ENCODE measurements around the gene ZNF516.

Gene ZNF516

GRCh38 chr18:76392349-76392748, 102.7 kb downstream of the ZNF516 start:
- no peak for DNase-seq

- DNase-seq, result no peak
Measured at GRCh38 chr18:76391746-76392145, 103.3 kb downstream of the ZNF516 start.

- DNase-seq, result no peak
Measured at GRCh38 chr18:76391038-76391437, 104.0 kb downstream of the ZNF516 start.

- no peak for DNase-seq
Measured at GRCh38 chr18:76390452-76391035, 104.5 kb downstream of the ZNF516 start.

- DNase-seq, result no peak
Measured at GRCh38 chr18:76389716-76390115, 105.3 kb downstream of the ZNF516 start.

GRCh38 chr18:76388891-76389423, 106.1 kb downstream of the ZNF516 start:
- DNase-seq, result no peak

- no peak for DNase-seq
Measured at GRCh38 chr18:76388261-76388660, 106.8 kb downstream of the ZNF516 start.

- no peak for DNase-seq
Measured at GRCh38 chr18:76387608-76388007, 107.4 kb downstream of the ZNF516 start.

GRCh38 chr18:76386886-76387285, 108.2 kb downstream of the ZNF516 start:
- no peak for DNase-seq

- no peak for DNase-seq
Measured at GRCh38 chr18:76386071-76386470, 109.0 kb downstream of the ZNF516 start.

GRCh38 chr18:76385681-76385975, 109.4 kb downstream of the ZNF516 start:
- DNase-seq, result no peak

- DNase-seq, result no peak
Measured at GRCh38 chr18:76384861-76385680, 110.0 kb downstream of the ZNF516 start.

GRCh38 chr18:76384114-76384790, 110.8 kb downstream of the ZNF516 start:
- no peak for DNase-seq

GRCh38 chr18:76383636-76384035, 111.4 kb downstream of the ZNF516 start:
- DNase-seq, result no peak

GRCh38 chr18:76382275-76382674, 112.8 kb downstream of the ZNF516 start:
- DNase-seq, result no peak

- peak in 1 of 2 experiments; percentile 13 for DNase-seq
Measured at GRCh38 chr18:76380791-76381405, 114.1 kb downstream of the ZNF516 start.

GRCh38 chr18:76380127-76380729, 114.8 kb downstream of the ZNF516 start:
- DNase-seq, result no peak

GRCh38 chr18:76379226-76380126, 115.6 kb downstream of the ZNF516 start:
- DNase-seq, result no peak

- DNase-seq, result no peak
Measured at GRCh38 chr18:76378526-76379215, 116.4 kb downstream of the ZNF516 start.

GRCh38 chr18:76377359-76377756, 117.7 kb downstream of the ZNF516 start:
- no peak for DNase-seq

GRCh38 chr18:76376668-76377358, 118.2 kb downstream of the ZNF516 start:
- DNase-seq, result no peak

Measured in NCI-H524 (cell line).